ENCODE results near the gene TBC1D16.

The TBC1D16 gene

DNA sequence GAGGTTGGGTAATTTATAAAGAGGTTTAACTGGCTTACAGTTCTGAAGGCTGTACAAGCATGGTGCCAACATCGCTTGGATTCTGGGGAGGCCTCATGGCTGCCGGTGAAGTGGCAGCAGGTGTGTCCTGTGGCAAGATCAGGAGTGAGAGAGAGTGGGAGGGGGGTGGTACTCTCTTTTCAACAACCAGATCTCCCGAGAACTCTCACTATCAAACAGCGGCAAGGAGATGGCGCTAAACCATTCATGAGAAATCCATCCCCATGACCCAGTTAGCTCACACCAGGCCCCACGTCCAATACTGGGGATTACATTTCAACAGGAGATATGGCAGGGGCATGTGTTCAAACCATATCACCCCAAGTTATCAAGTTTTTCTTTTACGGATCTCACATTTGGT, 152.5 kb downstream of the TBC1D16 start:
- in situ Hi-C loops (cut with HindIII; ENCODE audit: low sequenced_read_pairs) = no loop called here
- no peak for DNase-seq (ENCODE audit: low read depth, low spot score)
- TF ChIP-seq, protein P1, sequence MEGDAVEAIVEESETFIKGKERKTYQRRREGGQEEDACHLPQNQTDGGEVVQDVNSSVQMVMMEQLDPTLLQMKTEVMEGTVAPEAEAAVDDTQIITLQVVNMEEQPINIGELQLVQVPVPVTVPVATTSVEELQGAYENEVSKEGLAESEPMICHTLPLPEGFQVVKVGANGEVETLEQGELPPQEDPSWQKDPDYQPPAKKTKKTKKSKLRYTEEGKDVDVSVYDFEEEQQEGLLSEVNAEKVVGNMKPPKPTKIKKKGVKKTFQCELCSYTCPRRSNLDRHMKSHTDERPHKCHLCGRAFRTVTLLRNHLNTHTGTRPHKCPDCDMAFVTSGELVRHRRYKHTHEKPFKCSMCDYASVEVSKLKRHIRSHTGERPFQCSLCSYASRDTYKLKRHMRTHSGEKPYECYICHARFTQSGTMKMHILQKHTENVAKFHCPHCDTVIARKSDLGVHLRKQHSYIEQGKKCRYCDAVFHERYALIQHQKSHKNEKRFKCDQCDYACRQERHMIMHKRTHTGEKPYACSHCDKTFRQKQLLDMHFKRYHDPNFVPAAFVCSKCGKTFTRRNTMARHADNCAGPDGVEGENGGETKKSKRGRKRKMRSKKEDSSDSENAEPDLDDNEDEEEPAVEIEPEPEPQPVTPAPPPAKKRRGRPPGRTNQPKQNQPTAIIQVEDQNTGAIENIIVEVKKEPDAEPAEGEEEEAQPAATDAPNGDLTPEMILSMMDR (IDR thresholded peaks at IDR 0.05; ENCODE audit: low read depth, low read length) = no peak
- no peak overlapping the region for H3K4me3 ChIP-seq (ENCODE audit: low read depth, low read length)
